AG04450 (cell line): ENCODE measurements around the gene TIAL1. TPM values are rescaled to one million over a fixed set of nuclear protein-coding genes. Genes with fewer than 3 reads are reported as not detected.

Experiments used
- CTCF ChIA-PET: fragments of 300-600, 350-600 bp; formaldehyde crosslinking; extraction: SDS; loops from one replicate; lab custom pipeline; 2022; ENCODE audit warnings: antibody characterized with exemption, inconsistent platforms; lab: Charles Lee
- POLR2A ChIA-PET: fragments of 350-600 bp; formaldehyde crosslinking; extraction: SDS; loops from one replicate; lab custom pipeline; 2021; ENCODE audit warnings: antibody characterized with exemption, inconsistent platforms; lab: Yijun Ruan, JAX
- DNase-seq: peaks from one replicate; pipeline ENCODE4 v3.0.0-alpha.2; 2011; ENCODE audit warnings: low read depth, low spot score
- H3K27ac ChIP-seq: one replicate; pipeline ENCODE4 v1.5.1; 2012; ENCODE audit warnings: low read depth, low read length, control low read depth
- H3K27me3 ChIP-seq: one replicate; pipeline ENCODE4 v1.6.0; 2012; ENCODE audit warnings: low read length; ENCODE audit not compliant: control insufficient read depth, insufficient read depth
- H3K4me3 ChIP-seq: 2 replicates; pipeline ENCODE4 v1.5.1; 2011; ENCODE audit warnings: mild to moderate bottlenecking, low read depth, low read length, control low read depth
- H3K9me3 ChIP-seq: 2 replicates; pipeline ENCODE4 v1.5.1; 2012; ENCODE audit warnings: low read length; ENCODE audit not compliant: control insufficient read depth, insufficient read depth
- CTCF ChIP-seq: IDR thresholded peaks from 2 replicates; pipeline ENCODE4 v1.5.1; 2011; ENCODE audit warnings: low read depth, low read length, control low read depth, inconsistent platforms
- polyA plus RNA-seq: library from polyadenylated mRNA; depleted of rRNA; stranded (reverse); fragments of >200 nt; gene quantifications from 2 replicates; pipeline ENCODE4 v1.2.3, GENCODE V29; 2011

The TIAL1 gene
- polyA plus RNA-seq, 1 experiment = 113 TPM

DNA sequence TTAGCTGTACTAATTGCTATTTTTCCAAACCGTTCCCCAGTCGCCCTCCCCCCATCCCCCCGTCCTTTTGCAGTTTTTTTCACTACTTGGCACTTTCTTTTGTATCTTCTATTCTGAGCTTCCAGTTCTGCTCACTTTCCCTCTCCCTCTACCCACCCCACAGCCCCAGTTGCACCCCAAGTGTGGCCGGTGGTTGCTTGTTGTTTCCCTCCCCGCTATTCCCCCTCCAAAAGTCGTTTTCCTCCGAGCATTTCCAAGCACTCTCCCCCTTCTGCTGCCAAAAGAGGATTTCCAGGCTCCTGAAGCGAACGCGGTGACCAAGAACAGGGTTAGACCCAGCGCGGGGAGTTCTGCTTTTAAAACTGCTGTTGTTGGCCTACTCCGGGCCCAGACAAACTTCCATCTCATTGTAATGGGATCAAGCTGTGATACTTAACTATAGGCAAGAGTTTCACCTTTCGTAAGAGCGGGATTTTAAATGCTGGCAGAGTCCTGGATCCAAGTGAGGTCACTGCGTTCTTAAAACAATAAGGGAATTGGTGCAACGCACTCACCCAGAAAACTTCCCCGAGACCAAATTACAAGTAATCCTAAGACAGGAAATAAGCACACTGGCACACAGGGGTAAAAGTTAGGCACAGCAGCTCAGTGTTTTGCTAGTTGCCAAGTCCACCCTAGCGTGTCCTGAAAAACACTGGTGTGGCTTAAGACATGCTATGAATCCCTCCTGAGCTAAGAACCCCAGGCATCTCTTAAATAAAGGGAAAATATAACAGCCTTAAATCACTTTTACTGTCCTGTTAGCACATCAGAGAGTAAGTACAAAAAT, 52.7 kb downstream of the TIAL1 start:
- ChIA-PET CTCF (interaction anchor here (0.6 to 4.8 kb wide), 15 partner anchors 11 to 490 kb away, joined by 3 to 37 read pairs (median 4); partner anchors contain the start of gene GRK5), POLR2A (interaction anchor here (0.6 to 1.0 kb wide), 5 partner anchors 59 to 439 kb away, joined by 3 to 10 read pairs (median 3); partner anchors contain the start of genes BAG3 and GRK5)
- Histone ChIP-seq H3K27me3 (peaks cover 5% of the 10 kb centered on the region), H3K9me3 (no peaks in the 10 kb centered on the region; the same call in 1 of the 2 replicates), H3K4me3 (no peak overlapping the region), H3K27ac (no peak overlapping the region)
- DNase-seq = no peak
- no peak for TF ChIP-seq CTCF

DNA sequence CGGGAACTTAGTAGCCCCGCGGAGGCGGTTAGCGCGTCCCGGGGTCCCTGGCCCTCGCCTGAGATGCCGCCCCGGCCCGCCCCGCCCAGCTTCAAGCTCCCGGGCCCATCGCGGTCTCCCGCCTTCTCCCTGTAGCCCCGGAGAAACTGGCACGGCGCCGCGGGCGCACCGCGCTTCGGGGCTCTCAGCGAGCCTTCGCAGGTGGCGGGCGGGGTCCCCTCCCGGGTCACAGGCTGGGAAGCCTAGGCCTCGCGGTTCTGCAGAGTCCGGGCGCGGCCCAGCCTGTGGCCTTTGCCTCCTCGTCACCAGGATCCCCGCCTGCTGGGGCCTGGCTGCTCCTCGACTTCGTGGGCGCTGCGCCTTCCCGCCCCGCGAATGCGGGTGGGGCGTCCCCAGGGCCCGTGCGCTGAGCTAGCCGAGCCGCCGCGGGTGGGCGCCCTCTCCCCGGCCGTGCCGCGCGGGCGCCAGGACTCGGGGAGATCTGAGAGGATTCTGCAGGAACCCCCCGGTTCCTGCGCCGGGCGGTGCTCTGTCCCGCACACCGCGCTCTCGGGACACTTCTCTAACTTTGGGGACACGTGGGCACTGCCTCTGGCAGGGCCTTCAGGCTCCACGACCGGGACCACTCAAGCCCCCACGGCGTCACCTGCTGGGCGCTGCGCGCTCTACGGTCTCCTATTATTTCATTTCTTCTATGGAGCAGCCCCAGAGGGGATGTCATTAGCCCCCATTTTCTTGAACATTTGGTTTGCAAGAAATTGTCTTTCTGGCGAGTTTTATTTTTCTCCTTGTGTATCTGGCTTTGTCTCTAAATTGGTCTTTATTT, 53.6 kb downstream of the TIAL1 start:
- ChIA-PET POLR2A (interaction anchor here (0.6 to 1.8 kb wide), 13 partner anchors 10 to 439 kb away, joined by 3 to 10 read pairs (median 3); partner anchors contain the start of genes BAG3 and GRK5), CTCF (interaction anchor here (0.6 to 4.8 kb wide), 19 partner anchors 10 to 490 kb away, joined by 3 to 37 read pairs (median 4); partner anchors contain the start of gene GRK5)
- peak; percentile 61 for TF ChIP-seq CTCF
- Histone ChIP-seq H3K4me3 (peak overlapping the region; percentile 80), H3K27me3 (peaks cover 1% of the 10 kb centered on the region), H3K27ac (peak overlapping the region; percentile 11), H3K9me3 (no peaks in the 10 kb centered on the region; the same call in 1 of the 2 replicates)
- no peak for DNase-seq

GRCh38 chr10:119542357-119542987, 54.3 kb downstream of the TIAL1 start, which contains the start of gene RGS10:
Gene RGS10, minus strand, starts transcription at chr10:119542719. Its CDS starts 81 bp downstream, at chr10:119542638.
- no peak for DNase-seq
- peak within 1 kb of the TSS; percentile 11 for H3K27ac ChIP-seq
- no peaks in the 10 kb centered on the region; the same call in 1 of the 2 replicates for H3K9me3 ChIP-seq
- ChIA-PET POLR2A (interaction anchor here (0.5 to 1.8 kb wide), 17 partner anchors 9 to 340 kb away, joined by 3 to 8 read pairs (median 3); partner anchors contain the start of genes BAG3, GRK5 and INPP5F), CTCF (interaction anchor here (0.9 to 4.8 kb wide), 12 partner anchors 12 to 467 kb away, joined by 3 to 37 read pairs (median 5); partner anchors contain the start of gene GRK5)
- no peaks in the 10 kb centered on the region for H3K27me3 ChIP-seq
- peak within 1 kb of the TSS; percentile 80 for H3K4me3 ChIP-seq
- no peak for TF ChIP-seq CTCF

- Histone ChIP-seq H3K9me3 (no peaks in the 10 kb centered on the region; the same call in 1 of the 2 replicates), H3K27me3 (no peaks in the 10 kb centered on the region), H3K27ac (no peak overlapping the region), H3K4me3 (peak overlapping the region; percentile 80)
- DNase-seq = no peak
- POLR2A ChIA-PET = interaction anchor here (0.5 to 1.8 kb wide), 14 partner anchors 8 to 339 kb away, joined by 3 to 8 read pairs (median 3); partner anchors contain the start of genes BAG3 and INPP5F
- no peak for TF ChIP-seq CTCF
- CTCF ChIA-PET = interaction anchor here (0.9 to 4.8 kb wide), 7 partner anchors 11 to 343 kb away, joined by 3 to 37 read pairs (median 6); partner anchors contain the start of gene GRK5
Observed at GRCh38 chr10:119541459-119542356, 55.1 kb downstream of the TIAL1 start.
